ENCODE results near the gene ING5. TPM values are rescaled to one million over a fixed set of nuclear protein-coding genes. Genes with fewer than 3 reads are reported as not detected.

Gene ING5
- total RNA-seq, 1 experiment from 2014 or later: 45.9 TPM

- no peaks in the 10 kb centered on the region for H3K9me3 ChIP-seq (ENCODE audit: control insufficient read depth in 1 of 2, insufficient read depth in 1 of 2, low read depth in 1 of 2, low read length in 2 of 2)
- RAD21 ChIA-PET (ENCODE audit: low non-redundant PET in 1 of 2, low total read pairs in 2 of 2, uncharacterized antibody in 2 of 2, unreplicated experiment in 2 of 2): no interaction called here
- H3K36me3 ChIP-seq (ENCODE audit: control insufficient read depth in 1 of 2, insufficient read depth in 2 of 2, low read length in 2 of 2): peaks cover 2 to 3% of the 10 kb centered on the region in 2 experiments; a peak in 1 of 4 replicates
- no TSS peak for BruUV-seq (replicated peaks)
- POLR2A ChIA-PET: no interaction called here
- H3K27ac ChIP-seq (ENCODE audit: low read depth, low read length): no peak overlapping the region
- no peak overlapping the region for H3K9ac ChIP-seq (ENCODE audit: low read length)
- no peak for DNase-seq (ENCODE audit: low read depth, low spot score)
- H4K20me1 ChIP-seq (ENCODE audit: insufficient read depth): no peaks in the 10 kb centered on the region
- intact Hi-C loops (cut with micrococcal nuclease): no loop called here
- ATAC-seq: no peak
- CTCF ChIA-PET: no interaction called here
- no peaks in the 10 kb centered on the region for H3K79me2 ChIP-seq (ENCODE audit: insufficient read depth, low read length)
- no peaks in the 10 kb centered on the region for H3K27me3 ChIP-seq (ENCODE audit: insufficient read depth, low read length)
- no peak overlapping the region for H2AFZ ChIP-seq (ENCODE audit: low read depth, low read length, poor library complexity, severe bottlenecking)
- H3K4me3 ChIP-seq (replicated peaks in 1 of 2; ENCODE audit: low read depth in 1 of 2, low read length in 2 of 2): no peak overlapping the region
- no peaks in the 10 kb centered on the region for H3K9me2 ChIP-seq (ENCODE audit: insufficient read depth)
- H3K4me1 ChIP-seq (ENCODE audit: control insufficient read depth in 1 of 2, insufficient read depth in 2 of 2, low read length in 2 of 2): no peaks in the 10 kb centered on the region
- H3K4me2 ChIP-seq (ENCODE audit: low read length): no peak overlapping the region
- TF ChIP-seq MAX (IDR thresholded peaks at IDR 0.05): no peak
- no peak for TF ChIP-seq REST (IDR thresholded peaks at IDR 0.05; ENCODE audit: low read depth)
- TF ChIP-seq YY1 (IDR thresholded peaks at IDR 0.05; ENCODE audit: extremely low read depth, insufficient replicate concordance, low read depth, low read length): no peak
- no peak for TF ChIP-seq CBX3 (IDR thresholded peaks at IDR 0.05; ENCODE audit: low read depth)
- TF ChIP-seq TCF7L2 (IDR thresholded peaks at IDR 0.05; ENCODE audit: borderline replicate concordance, extremely low read depth, insufficient read depth, insufficient read length): no peak
- TF ChIP-seq JUND (IDR thresholded peaks at IDR 0.05): no peak
- no peak for TF ChIP-seq CEBPB (IDR thresholded peaks at IDR 0.05; ENCODE audit: low read depth)
- TF ChIP-seq SP1 (IDR thresholded peaks at IDR 0.05; ENCODE audit: low read depth): no peak
- TF ChIP-seq EZH2phosphoT487 (IDR thresholded peaks at IDR 0.05; ENCODE audit: borderline replicate concordance): no peak
- no peak for TF ChIP-seq ZNF274 (IDR thresholded peaks at IDR 0.05; ENCODE audit: low read depth, low read length)
- TF ChIP-seq SRF (IDR thresholded peaks at IDR 0.05; ENCODE audit: low read depth): no peak
- TF ChIP-seq ZFX (IDR thresholded peaks at IDR 0.05): no peak
- no peak for TF ChIP-seq CTCF (IDR thresholded peaks at IDR 0.05 in 2 of 3, conservative IDR thresholded peaks at IDR 0.05 in 1 of 3; ENCODE audit: borderline replicate concordance in 1 of 3, insufficient read depth in 1 of 3, low read depth in 2 of 3, low read length in 2 of 3)
- no peak for TF ChIP-seq ATF3 (IDR thresholded peaks at IDR 0.05)
Measured at GRCh38 chr2:241726459-241726858, 24.6 kb downstream of the ING5 start.
